Ramos (cell line): ENCODE results near the gene SRRM1.

Experiments used
- in situ Hi-C: fragments of 300-500 bp; cut with MboI; formaldehyde crosslinking; loops from one replicate; pipeline ENCODE4 v1.14.3; 2022; ENCODE audit warnings: low sequenced_read_pairs; ENCODE audit not compliant: unreplicated experiment

SRRM1 gene

GRCh38 chr1:24642481-24643362, at the start of gene SRRM1:
Gene SRRM1 (plus strand): TSS chr1:24643302. CDS start chr1:24643327, 25 bp downstream.
- in situ Hi-C loops, result no loop called here

- in situ Hi-C loops, result no loop called here
Observed at GRCh38 chr1:24594328-24594598, 48.8 kb upstream of the SRRM1 start.

GRCh38 chr1:24596401-24596880, 46.7 kb upstream of the SRRM1 start:
- in situ Hi-C loops, result no loop called here

GRCh38 chr1:24599265-24599664, 43.8 kb upstream of the SRRM1 start:
- in situ Hi-C loops, result no loop called here

- in situ Hi-C loops, result no loop called here
Observed at GRCh38 chr1:24600551-24600950, 42.6 kb upstream of the SRRM1 start.

- in situ Hi-C loops, result no loop called here
Observed at GRCh38 chr1:24605534-24606295, 37.4 kb upstream of the SRRM1 start.

GRCh38 chr1:24606296-24606605, 36.9 kb upstream of the SRRM1 start:
- in situ Hi-C loops, result no loop called here

GRCh38 chr1:24606621-24607020, 36.5 kb upstream of the SRRM1 start:
- in situ Hi-C loops, result no loop called here

- in situ Hi-C loops, result no loop called here
Observed at GRCh38 chr1:24609949-24610517, 33.1 kb upstream of the SRRM1 start.

- in situ Hi-C loops, result no loop called here
Observed at GRCh38 chr1:24619376-24619775, 23.7 kb upstream of the SRRM1 start.

- in situ Hi-C loops, result no loop called here
Observed at GRCh38 chr1:24620678-24621077, 22.4 kb upstream of the SRRM1 start.

GRCh38 chr1:24621121-24621520, 22.0 kb upstream of the SRRM1 start:
- in situ Hi-C loops, result no loop called here

GRCh38 chr1:24622218-24622617, 20.9 kb upstream of the SRRM1 start:
- in situ Hi-C loops, result no loop called here

GRCh38 chr1:24632832-24633175, 10.3 kb upstream of the SRRM1 start:
- in situ Hi-C loops, result loop anchor here (10.0 kb wide), 1 partner anchor 428 kb away; no protein-coding TSS in a partner anchor

- in situ Hi-C loops, result loop anchor here (10.0 kb wide), 1 partner anchor 431 kb away; no protein-coding TSS in a partner anchor
Observed at GRCh38 chr1:24635195-24635843, 7.8 kb upstream of the SRRM1 start.

GRCh38 chr1:24636661-24637357, 6.3 kb upstream of the SRRM1 start:
- in situ Hi-C loops, result loop anchor here (10.0 kb wide), 1 partner anchor 432 kb away; no protein-coding TSS in a partner anchor

- in situ Hi-C loops, result loop anchor here (10.0 kb wide), 1 partner anchor 434 kb away; no protein-coding TSS in a partner anchor
Observed at GRCh38 chr1:24639094-24639493, 4.0 kb upstream of the SRRM1 start.

GRCh38 chr1:24639881-24640280, 3.2 kb upstream of the SRRM1 start:
- in situ Hi-C loops, result loop anchor here (10.0 kb wide), 1 partner anchor 435 kb away; no protein-coding TSS in a partner anchor

- in situ Hi-C loops, result no loop called here
Observed at GRCh38 chr1:24640288-24640687, 2.8 kb upstream of the SRRM1 start.

GRCh38 chr1:24641646-24642151, 1.4 kb upstream of the SRRM1 start:
- in situ Hi-C loops, result no loop called here
